OCI-LY3 (cell line): ENCODE measurements around the gene CABLES1.

Source experiments
- EZH2phosphoT487 ChIP-seq: fragments of 200-600 bp; shearing (Covaris generic); IDR thresholded peaks from 2 replicates; pipeline ENCODE4 v1.6.1; 2018; ENCODE audit warnings: antibody characterized with exemption, mixed run types, low read depth
- TF ChIP-seq, protein P1 (sequence below): fragments of 200-600, 300-600 bp; sonication (generic); IDR thresholded peaks from 2 replicates; pipeline ENCODE4 v1.5.1; 2014; ENCODE audit warnings: antibody characterized with exemption, low read length, low read depth

DNA sequence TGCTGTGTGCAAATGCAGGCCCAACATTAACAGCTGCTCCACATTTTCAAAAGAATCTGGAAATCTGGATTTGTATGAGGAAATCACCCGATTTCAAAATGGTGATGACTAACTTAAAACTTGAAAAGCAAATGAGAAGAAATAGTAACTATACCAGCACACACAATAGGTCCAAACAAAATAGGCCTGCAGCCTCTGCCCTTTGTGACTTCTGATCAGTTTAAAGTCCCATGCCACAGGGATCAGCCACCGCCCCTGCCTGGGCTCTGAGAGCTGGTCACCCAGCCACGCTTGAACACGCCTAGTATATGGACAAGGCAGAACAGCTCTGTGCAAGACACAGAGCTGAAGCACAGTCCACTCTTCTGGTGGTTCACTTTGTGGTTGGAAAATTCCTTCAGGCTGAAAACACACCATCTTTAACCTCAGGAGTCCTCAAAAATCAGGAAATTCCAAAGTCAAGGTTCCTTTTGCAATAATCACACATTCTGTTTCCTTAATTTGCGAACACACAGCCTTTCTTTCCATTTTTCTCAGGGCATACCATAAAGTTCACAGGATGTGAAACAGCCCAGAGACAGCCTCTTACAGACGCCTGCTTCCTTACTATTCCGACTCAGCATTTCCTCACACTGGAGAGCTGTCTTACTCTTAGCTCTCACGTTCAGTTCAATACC, 167.7 kb downstream of the CABLES1 start:
- TF ChIP-seq, protein P1, sequence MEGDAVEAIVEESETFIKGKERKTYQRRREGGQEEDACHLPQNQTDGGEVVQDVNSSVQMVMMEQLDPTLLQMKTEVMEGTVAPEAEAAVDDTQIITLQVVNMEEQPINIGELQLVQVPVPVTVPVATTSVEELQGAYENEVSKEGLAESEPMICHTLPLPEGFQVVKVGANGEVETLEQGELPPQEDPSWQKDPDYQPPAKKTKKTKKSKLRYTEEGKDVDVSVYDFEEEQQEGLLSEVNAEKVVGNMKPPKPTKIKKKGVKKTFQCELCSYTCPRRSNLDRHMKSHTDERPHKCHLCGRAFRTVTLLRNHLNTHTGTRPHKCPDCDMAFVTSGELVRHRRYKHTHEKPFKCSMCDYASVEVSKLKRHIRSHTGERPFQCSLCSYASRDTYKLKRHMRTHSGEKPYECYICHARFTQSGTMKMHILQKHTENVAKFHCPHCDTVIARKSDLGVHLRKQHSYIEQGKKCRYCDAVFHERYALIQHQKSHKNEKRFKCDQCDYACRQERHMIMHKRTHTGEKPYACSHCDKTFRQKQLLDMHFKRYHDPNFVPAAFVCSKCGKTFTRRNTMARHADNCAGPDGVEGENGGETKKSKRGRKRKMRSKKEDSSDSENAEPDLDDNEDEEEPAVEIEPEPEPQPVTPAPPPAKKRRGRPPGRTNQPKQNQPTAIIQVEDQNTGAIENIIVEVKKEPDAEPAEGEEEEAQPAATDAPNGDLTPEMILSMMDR, result no peak
- TF ChIP-seq EZH2phosphoT487, result no peak
